IgD-negative memory B cell (primary cell): ENCODE results near the gene RGPD4. TPM values are rescaled to one million over a fixed set of nuclear protein-coding genes. Genes with fewer than 3 reads are reported as not detected.
"Not testable (repeated sequence)": the region's sequence is repeated elsewhere in the genome, so short reads cannot be mapped to it uniquely, and the experiment has no call there.

Source experiments
- H3K27ac Mint-ChIP-seq, 3 donors: one replicate each; pipeline ENCODE4 v1.8.0; 2020 to 2022; ENCODE audit warnings: mild to moderate bottlenecking in 3 of 3, mixed read lengths in 3 of 3, moderate library complexity in 1 of 3
- H3K27me3 Mint-ChIP-seq: one replicate; pipeline ENCODE4 v1.8.0; 2021; ENCODE audit warnings: mixed read lengths
- H3K36me3 Mint-ChIP-seq: one replicate; pipeline ENCODE4 v1.8.0; 2020; ENCODE audit warnings: mild to moderate bottlenecking, mixed read lengths
- H3K4me1 Mint-ChIP-seq, 3 donors: one replicate each; pipeline ENCODE4 v1.8.0; 2020 to 2022; ENCODE audit warnings: mixed read lengths in 3 of 3, mild to moderate bottlenecking in 1 of 3
- H3K4me3 Mint-ChIP-seq, 4 donors: one replicate each; pipeline ENCODE4 v1.8.0; 2020 to 2022; ENCODE audit warnings: mild to moderate bottlenecking in 4 of 4, mixed read lengths in 4 of 4, moderate library complexity in 3 of 4
- H3K9me3 Mint-ChIP-seq, 3 donors: one replicate each; pipeline ENCODE4 v1.8.0; 2020 to 2021; ENCODE audit warnings: mixed read lengths in 3 of 3, mild to moderate bottlenecking in 1 of 3
- polyA plus RNA-seq: library from polyadenylated mRNA; unstranded; fragments of 300-500 nt; fragmentation: Illumina TruSeq; gene quantifications from one replicate; pipeline ENCODE4 v1.2.3, GENCODE V29; 2021

Gene RGPD4
- polyA plus RNA-seq, 1 donor from 2014 or later, result not detected

- Mint-ChIP-seq H3K36me3 (no peaks in the 10 kb centered on the region), H3K27me3 (no peaks in the 10 kb centered on the region), H3K9me3 (peaks cover 0 to 2% (median 0%) of the 10 kb centered on the region in 3 donors), H3K4me1 (no peaks in the 10 kb centered on the region), H3K4me3 (no peak overlapping the region), H3K27ac (no peak overlapping the region)
These were observed 2.1 kb upstream of the RGPD4 start for GRCh38 chr2:107824451-107825205.

GRCh38 chr2:107825206-107825563 lies 1.5 kb upstream of the RGPD4 start:
- Mint-ChIP-seq H3K27me3 (no peaks in the 10 kb centered on the region), H3K4me3 (no peak overlapping the region), H3K27ac (no peak overlapping the region), H3K4me1 (no peaks in the 10 kb centered on the region), H3K9me3 (peaks cover 0 to 2% (median 0%) of the 10 kb centered on the region in 3 donors), H3K36me3 (no peaks in the 10 kb centered on the region)

- H3K4me3 Mint-ChIP-seq, H3K27me3 Mint-ChIP-seq, H3K36me3 Mint-ChIP-seq, H3K9me3 Mint-ChIP-seq, H3K4me1 Mint-ChIP-seq, H3K27ac Mint-ChIP-seq: not testable (repeated sequence)
These were observed 2.8 kb downstream of the RGPD4 start for GRCh38 chr2:107829514-107829913.

- H3K27me3 Mint-ChIP-seq, H3K9me3 Mint-ChIP-seq, H3K4me1 Mint-ChIP-seq, H3K27ac Mint-ChIP-seq, H3K4me3 Mint-ChIP-seq, H3K36me3 Mint-ChIP-seq: not testable (repeated sequence)
These were observed 6.5 kb downstream of the RGPD4 start for GRCh38 chr2:107833152-107833551.

- not testable (repeated sequence) for H3K36me3 Mint-ChIP-seq, H3K27me3 Mint-ChIP-seq, H3K27ac Mint-ChIP-seq, H3K4me3 Mint-ChIP-seq, H3K4me1 Mint-ChIP-seq, H3K9me3 Mint-ChIP-seq
These were observed 6.9 kb downstream of the RGPD4 start for GRCh38 chr2:107833618-107834017.

- not testable (repeated sequence) for H3K36me3 Mint-ChIP-seq, H3K27ac Mint-ChIP-seq, H3K9me3 Mint-ChIP-seq, H3K4me3 Mint-ChIP-seq, H3K4me1 Mint-ChIP-seq, H3K27me3 Mint-ChIP-seq
These were observed 89.4 kb downstream of the RGPD4 start for GRCh38 chr2:107916121-107916520.

- not testable (repeated sequence) for H3K27ac Mint-ChIP-seq, H3K4me1 Mint-ChIP-seq, H3K9me3 Mint-ChIP-seq, H3K4me3 Mint-ChIP-seq, H3K36me3 Mint-ChIP-seq, H3K27me3 Mint-ChIP-seq
These were observed 90.1 kb downstream of the RGPD4 start for GRCh38 chr2:107916696-107917370.

- Mint-ChIP-seq H3K27ac (no peak overlapping the region), H3K27me3 (no peaks in the 10 kb centered on the region), H3K4me3 (no peak overlapping the region), H3K36me3 (no peaks in the 10 kb centered on the region), H3K9me3 (no peaks in the 10 kb centered on the region), H3K4me1 (no peaks in the 10 kb centered on the region)
These were observed 100.4 kb downstream of the RGPD4 start for GRCh38 chr2:107927034-107927534.

- Mint-ChIP-seq H3K4me1 (no peaks in the 10 kb centered on the region), H3K27me3 (no peaks in the 10 kb centered on the region), H3K9me3 (peaks cover 0 to 2% (median 0%) of the 10 kb centered on the region in 3 donors), H3K36me3 (peaks cover 2% of the 10 kb centered on the region), H3K27ac (no peak overlapping the region), H3K4me3 (no peak overlapping the region)
These were observed 104.7 kb downstream of the RGPD4 start for GRCh38 chr2:107931412-107931811.

GRCh38 chr2:107932488-107932887 lies 105.8 kb downstream of the RGPD4 start:
- Mint-ChIP-seq H3K9me3 (peaks cover 0 to 2% (median 0%) of the 10 kb centered on the region in 3 donors), H3K27ac (no peak overlapping the region), H3K4me1 (no peaks in the 10 kb centered on the region), H3K27me3 (no peaks in the 10 kb centered on the region), H3K4me3 (no peak overlapping the region), H3K36me3 (peaks cover 2% of the 10 kb centered on the region)

- no peaks in the 10 kb centered on the region for H3K27me3 Mint-ChIP-seq
- peaks cover 2% of the 10 kb centered on the region for H3K36me3 Mint-ChIP-seq
- H3K27ac Mint-ChIP-seq, result no peak overlapping the region
- H3K4me3 Mint-ChIP-seq, result no peak overlapping the region
- peaks cover 0 to 2% (median 0%) of the 10 kb centered on the region in 3 donors for H3K9me3 Mint-ChIP-seq
- H3K4me1 Mint-ChIP-seq, result no peaks in the 10 kb centered on the region
These were observed 106.3 kb downstream of the RGPD4 start for GRCh38 chr2:107932979-107933378.

GRCh38 chr2:107936433-107937359 lies 110.0 kb downstream of the RGPD4 start:
- Mint-ChIP-seq H3K27ac (no peak overlapping the region), H3K4me1 (no peaks in the 10 kb centered on the region), H3K36me3 (peaks cover 2% of the 10 kb centered on the region), H3K4me3 (no peak overlapping the region), H3K9me3 (peaks cover 0 to 6% (median 2%) of the 10 kb centered on the region in 3 donors), H3K27me3 (no peaks in the 10 kb centered on the region)
